ENCODE measurements around the gene NPPA.
"Not testable (repeated sequence)": the region's sequence is repeated elsewhere in the genome, so short reads cannot be mapped to it uniquely, and the experiment has no call there.

NPPA gene

DNA sequence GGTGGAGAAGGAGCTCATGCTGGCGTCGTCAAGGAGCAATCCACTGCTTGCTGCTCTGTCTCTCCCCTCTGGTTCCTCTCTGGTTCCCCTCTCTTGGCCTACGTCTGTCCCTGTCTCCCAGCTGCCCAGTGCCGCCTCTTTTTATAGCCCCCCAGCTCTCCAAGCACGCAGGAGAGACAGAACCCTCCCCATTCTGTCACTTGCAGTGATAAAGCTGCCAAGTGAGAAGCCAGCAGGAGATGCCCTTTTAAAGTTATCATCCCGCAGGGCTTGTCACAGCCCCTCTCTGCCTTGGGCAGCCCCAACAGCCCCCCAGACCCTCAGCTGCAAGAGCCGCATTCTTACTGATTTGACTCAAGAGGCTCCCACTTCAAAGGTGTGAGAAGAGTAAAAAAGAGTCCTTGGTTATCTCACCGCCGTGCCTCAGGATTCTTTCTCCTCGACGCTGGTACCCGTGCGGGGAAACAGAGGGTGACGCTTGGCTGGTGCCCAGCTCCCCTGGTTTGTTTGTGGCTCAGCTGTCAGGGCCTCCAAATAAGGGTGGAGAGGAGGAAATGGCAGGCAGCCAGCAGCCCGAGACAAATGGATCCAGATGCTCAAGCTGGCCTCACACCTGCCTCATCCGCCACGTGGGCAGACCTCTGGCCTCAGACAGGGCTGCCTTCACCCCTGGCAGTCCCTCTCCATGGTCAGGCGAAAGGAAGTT is at the start of gene NPPA:
Gene NPPA (minus strand): TSS at position 117 of the 706 bp plus-strand sequence. CDS start 99 bp downstream, at position 18.
- DNase-seq (ENCODE audit: low read depth) = no peak

DNA sequence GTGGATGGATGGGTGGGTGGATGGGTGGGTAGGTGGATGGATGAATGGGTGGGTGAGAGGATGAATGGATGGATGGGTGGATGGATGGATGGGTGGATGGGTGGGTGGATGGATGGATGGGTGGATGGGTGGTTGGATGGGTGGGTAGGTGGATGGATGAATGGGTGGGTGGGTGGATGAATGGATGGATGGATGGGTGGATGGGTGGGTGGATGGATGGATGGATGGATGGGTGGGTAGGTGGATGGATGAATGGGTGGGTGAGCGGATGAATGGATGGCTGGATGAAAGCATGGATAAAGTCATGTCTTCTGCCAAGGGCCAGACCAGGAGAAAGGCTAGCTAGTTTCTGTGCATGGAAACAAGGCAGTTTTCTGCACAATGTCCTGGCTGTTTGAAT is 46.9 kb upstream of the NPPA start:
- DNase-seq (ENCODE audit: low read depth) = not testable (repeated sequence)

DNA sequence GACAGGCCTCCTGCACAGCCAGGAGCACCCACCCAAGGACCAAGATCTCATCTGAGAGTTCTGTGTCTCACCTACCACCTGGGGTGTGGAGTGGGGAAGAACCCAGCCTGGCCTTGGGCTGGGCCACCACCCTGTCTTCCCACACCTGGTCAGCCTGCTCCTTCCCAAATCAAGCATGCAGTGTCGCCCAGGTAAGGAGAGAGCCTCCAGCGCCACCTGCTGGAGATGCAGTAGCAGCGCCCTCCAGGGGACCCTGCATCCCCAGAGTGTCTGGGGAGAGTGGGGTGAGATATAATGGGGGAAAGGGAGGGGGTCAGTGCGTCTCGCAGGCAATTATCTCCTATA is 46.3 kb upstream of the NPPA start:
- DNase-seq (ENCODE audit: low read depth) = peak; percentile 50

DNA sequence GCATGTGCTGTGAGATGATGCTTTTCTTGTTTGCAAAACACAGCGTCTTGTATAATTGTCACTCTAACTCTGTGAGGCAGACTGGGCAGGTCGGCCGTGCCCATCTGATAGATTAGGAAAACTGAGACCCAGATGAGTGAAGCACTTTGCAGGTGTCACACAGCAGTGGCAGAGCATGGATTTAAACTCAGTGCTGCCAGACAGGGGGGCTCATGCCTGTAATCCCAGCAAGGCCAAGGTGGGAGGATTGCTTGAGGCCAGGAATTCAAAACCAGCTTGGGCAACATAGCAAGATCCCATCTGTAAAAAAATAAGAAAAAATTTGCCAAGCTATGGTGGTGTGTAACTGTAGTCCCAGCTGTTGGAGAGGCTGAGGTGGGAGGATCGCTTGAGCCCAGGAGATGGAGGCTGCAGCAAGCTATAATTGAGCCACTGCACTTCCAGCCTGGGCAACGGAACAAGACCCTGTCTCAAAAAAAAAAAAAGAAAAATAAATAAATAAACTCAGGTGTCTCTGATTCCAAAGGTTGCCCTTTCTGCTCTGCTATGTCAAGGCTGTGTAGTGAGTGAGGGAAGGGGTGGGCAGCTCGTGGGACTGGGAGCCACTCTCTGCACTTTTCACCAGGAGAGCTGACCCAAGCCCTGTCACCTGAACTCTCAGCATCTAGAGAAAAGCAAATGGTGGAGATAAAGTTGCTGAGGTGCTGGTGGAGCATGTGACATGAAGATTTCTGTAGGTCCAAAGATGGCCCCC is 44.0 kb upstream of the NPPA start:
- no peak for DNase-seq (ENCODE audit: low read depth)

DNA sequence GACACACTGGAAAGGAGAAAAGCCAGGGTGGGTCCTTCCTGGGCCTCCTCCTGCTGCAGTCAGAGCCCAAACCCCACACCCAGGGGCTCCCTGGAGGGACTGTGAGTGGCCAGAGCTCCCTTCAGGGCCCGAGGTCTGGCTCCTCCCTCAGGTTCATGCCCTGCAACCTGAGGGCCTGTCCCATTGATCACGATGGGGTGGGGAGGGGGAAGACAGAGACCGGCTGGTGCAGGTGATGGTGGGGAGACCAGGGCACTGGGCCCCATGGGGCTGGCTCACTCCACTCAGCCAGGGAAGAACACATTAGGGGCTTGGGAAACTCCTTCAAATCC is 41.3 kb upstream of the NPPA start:
- no peak for DNase-seq (ENCODE audit: low read depth)

DNA sequence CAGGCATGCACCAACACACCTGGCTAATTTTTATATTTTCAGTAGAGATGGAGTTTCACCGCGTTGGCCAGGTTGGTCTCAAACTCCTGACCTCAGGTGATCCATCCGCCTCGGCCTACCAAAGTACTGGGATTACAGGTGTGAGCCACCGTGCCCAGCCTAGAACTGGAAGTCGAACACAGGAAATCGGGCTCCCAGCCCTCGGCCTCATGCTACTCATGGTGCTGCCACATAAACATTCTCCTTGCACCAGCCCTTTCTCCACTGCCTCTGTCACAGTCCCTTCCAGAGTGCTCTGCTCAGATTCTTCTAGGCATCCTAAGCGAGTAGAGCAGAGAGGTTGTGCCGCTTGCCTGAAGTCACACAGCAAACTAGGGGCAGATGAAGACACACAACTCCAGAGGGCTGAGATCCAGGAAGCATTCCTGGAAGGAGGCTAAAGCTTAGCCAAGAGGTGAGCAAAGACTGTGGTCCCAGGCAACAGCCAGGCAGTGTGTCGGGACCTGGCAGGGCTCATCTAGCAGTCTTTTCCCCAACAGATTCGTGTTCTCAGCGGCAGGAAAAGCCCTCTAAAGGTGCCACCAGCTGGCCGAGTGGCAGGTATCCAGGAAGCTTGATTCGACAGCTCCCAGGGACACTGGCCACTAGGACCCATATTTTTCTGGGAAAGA is 40.8 kb upstream of the NPPA start:
- no peak for DNase-seq (ENCODE audit: low read depth)

DNA sequence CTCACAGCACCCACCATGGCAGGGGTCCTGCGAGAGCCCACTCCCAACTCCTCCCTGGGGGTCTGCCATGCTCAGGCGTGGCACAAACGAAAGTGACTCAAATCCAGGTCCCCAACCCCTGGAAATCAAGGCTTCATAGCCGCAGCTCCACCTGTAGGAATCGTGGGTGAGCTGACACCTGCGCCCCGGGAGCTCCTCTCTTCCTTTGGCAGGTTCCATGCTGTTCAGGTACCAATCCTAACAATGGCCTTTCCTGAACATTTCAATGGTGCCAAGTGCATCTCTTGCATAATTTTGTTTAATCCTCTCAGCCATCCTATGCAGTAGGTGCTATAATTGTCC is 40.1 kb upstream of the NPPA start:
- no peak for DNase-seq (ENCODE audit: low read depth)

DNA sequence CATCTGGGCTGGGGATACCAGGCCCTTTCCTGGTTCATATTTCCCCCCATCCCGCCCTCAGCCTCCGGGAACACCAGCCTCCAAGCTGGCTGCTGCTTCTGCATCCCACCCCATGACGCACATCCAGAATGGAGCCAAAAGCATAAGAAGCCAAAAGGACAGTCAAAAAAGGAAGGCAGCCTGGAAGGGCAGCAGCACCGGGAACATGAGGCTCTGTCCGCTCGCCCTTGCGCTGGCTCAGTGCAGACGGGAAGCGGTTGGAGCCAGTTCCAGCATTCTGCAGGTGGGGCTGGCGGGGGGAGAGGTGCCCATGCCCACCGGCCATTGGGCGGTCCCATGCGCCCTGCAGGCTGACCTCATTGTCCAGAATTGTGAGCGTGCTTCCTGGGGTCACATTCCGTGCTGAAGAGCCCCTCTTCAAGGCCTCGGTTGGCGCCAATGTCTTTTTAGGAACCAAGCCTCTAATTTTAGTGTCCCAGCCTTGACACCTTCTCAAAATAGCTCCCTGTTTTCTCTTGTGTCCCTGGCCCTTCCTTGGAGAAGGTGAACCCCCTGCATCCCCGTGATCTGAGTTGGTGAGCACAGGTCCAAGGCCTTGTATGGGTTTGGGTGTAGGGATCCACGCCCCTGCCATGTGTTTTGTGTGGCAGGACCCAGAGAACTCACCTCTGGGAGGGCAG is 39.5 kb upstream of the NPPA start:
- no peak for DNase-seq (ENCODE audit: low read depth)

DNA sequence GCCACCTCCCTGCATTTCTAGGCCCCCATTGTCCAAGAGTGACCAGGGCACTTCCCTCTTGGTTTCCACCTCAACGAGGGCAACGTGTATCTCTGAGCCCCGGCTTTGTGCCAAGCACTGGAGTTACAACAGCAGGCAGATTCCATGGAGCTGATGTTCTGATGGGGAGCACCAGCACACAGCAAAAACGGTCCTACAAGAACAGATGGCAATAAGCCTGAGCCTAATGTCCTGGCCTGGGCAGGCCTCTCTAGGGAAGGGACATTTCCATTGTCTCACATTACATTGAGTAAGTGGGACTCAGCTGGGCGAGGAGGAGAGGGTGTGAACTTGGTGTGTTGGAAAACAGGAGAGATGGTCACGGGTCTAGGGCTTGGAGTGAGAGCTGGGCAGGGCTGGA is 38.3 kb upstream of the NPPA start:
- DNase-seq (ENCODE audit: low read depth) = no peak

DNA sequence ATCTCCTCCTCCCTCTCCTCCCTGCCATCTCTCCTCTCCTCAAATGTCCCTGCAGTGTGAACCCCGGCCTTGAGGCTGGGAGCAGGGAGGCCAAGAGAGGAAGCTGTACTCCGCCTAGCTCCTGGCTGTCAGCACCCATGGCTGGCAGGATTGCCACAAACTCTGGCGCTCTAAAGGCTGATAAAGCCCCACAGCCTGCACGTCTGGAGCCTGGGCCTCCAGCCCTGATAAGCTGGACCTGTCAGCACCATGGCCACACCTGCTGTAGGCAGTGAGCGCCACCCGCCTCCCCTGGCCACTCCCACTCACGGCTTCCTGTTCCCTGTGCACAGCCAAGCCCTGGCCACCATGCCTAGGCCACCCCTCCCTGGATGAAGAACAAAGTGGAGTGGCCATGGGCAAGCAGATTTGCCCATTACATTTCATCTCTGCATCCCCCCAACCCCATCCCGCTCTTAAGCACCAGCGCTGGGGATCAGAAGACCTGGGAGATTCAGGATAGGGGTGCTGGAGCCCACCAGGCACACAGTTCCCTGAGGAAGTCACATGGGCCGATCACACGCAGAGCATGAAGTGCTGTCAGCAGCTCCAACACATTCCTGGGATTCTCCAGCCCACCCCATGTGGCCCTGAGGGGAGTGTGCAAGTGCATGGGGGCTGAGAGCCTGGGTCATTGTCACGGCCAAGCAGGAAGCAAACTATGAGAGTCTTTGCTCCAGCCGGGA is 35.4 kb upstream of the NPPA start:
- DNase-seq (ENCODE audit: low read depth) = no peak

DNA sequence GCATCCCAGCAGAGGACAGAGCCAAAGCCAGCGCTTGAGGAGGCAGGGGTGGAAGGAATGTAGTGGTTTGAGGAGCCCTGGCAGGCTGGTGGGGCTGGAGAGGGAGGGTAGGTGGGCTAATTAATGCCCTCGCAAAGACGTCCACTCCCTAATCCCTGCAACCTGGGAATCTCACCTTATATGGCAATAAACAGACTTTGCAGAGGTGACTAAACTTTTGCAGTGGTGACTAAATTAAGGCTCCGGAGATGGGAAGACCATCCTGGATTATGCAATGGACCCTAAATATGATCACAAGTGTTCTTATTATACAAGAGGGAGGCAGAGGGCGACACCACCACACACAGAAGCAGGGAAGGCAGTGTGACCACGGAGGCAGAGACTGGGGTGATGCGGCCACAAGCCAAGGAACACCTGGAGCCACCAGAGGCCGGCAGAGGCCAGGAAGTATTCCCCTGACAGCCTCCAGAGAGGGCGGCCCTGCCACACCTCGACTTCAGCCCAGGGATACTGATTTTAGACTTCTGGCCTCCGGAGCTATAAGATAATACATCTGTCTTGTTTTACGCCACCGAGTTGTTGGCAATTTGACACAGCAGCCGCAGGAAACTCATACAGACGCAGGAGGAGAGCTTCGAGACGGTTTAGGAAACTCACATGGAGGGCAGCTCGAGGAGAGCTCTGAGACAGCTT is 34.3 kb upstream of the NPPA start:
- DNase-seq (ENCODE audit: low read depth) = no peak

DNA sequence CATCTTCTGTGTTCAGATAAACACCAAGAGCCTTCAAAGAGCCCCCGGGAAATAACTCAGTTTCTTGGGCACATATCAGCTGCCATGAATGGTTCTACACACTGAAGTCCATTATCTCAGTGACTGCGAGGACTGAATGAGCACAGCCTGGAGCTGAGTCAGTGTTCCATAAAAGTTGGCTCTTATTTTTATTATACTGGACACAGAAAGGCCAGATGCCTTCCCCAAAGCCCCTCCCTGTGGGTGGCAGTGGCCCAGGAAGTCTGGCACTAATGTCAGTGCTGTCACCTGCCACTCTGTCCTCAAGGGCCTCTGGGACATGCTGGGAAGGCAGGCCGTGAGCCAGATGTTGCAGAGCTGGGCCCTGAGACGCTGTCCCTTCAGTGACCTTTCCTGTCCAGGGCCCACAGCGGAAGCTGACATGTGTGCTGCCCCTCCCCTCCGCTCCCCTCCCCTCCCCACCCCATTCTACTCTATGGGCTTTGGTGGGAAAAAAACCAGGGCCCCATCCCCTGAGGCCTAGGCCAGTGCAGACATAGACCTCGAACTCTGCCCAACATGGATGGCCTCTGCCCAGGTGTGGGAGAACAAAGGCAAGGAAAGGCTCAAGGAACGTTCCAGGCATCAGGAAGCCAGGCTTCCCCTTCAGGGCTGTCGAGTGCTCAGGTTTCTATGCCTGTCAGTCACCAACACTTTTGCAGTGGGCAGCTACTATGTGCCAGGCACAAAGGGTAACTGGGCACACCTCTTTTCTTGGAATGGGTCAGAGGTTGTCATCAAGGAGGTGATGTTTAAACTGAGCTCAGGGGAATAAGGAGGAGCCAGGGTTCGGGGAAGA is 33.5 kb upstream of the NPPA start:
- DNase-seq (ENCODE audit: low read depth) = no peak

DNA sequence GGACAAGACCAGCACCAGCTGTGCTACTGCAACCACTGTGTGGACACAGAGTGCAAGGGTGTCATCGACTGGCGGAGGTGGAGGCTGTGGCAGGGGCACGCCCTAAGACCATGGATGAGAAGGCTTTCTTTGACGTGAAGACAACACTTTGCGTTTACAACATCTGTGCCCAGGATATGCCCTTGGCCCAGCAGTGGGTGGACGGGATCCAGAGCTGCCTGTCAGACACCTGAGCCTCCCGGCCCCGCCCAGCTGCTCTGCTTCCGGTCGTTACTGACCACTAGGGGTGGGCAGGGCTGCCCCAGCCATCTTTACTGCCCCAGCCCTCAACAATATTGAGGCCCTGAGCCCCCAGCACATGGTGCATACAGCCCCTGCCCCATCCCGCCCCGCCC is 32.6 kb upstream of the NPPA start:
- DNase-seq (ENCODE audit: low read depth) = no peak

DNA sequence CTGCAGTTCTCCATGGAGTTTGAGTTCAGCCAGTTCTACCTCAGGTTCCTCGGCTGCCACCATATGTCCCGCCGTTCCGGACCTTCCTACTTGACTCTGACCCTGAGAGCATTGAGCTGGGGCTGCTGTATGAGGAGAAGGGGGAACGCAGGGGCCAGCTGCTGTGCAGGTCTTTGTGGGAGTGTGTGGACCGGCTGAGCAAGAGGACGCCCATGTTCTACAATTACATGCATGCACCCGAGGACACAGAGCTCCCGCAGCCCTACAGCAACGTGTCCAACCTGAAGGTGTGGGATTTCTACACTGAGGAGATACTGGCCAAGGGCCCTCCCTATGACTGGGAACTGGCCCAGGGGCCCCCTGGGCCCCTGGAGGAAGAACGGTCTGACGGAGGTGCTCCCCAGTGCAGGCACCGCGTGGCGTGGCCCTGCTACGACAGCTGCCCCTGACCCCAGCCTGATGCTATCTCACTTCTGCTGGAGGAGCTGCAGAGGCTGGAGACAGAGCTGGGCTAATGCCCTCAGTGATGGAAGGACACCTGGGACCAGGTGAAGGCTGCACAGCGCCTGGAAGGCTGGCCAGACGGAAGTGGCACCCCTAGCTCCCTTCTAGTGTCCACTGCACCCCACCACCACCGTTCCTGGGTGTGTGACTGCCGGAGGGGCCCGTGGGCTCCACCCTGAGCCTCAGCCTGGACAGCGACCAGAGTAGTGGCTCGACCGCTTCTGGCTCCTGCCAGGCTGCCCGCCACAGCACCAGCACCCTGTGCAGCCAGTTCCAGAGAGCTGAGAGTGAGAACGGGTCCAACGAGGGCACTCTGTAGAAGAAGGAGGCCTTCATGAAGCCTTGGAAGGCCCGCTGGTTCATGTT is 32.0 kb upstream of the NPPA start:
- DNase-seq (ENCODE audit: low read depth) = no peak

DNA sequence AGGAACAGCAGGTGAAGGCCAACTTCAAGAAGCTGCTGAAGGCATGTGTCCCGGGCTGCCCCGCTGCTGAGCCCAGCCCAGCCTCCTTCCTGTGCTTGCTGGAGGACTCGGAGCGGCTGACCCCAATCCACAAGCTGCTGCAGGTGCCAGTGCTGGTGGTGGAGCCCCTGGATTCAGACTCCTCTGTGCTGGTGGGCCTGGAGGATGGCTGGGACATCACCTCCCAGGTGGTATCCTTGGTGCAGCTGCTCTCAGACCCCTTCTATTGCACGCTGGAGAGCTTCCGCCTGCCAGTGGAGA is 31.3 kb upstream of the NPPA start:
- DNase-seq (ENCODE audit: low read depth) = no peak

DNA sequence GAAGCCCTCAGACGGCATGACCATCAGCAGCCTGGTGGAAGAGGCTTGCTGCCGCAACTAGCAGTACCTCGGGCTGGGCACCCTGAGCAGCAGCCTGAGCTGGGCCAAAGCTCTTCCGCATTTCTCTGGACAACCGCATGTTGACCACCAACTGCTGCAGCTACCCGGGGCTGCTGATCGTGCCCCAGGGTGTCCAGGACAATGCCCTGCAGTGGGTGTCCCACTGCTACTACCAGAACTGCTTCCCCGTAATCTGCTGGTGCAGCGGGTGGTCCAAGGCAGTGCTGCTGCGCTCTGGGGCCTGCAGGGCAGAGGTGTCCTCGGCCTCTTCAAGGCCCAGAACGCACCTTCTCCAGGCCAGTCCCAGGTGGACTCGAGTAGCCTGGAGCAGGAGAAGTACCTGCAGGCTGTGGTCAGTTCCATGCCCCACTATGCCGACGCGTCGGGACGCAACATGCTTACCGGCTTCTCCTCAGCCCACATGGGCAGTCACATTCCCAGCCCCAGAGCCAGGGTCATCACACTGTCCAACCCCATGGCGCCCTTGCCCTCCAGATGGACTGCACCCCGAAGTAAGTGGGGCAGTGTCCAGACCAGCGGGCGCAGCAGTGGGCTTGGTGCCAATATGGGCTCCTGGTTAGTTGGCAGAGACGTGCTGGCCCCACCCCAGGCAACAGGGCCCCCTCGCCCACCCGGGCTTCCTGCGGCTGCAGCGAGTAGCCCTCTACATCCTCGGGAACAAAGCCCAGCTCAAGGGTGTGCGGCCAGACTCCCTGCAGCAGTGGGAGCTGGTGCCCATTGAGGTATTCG is 30.7 kb upstream of the NPPA start:
- DNase-seq (ENCODE audit: low read depth) = no peak

DNA sequence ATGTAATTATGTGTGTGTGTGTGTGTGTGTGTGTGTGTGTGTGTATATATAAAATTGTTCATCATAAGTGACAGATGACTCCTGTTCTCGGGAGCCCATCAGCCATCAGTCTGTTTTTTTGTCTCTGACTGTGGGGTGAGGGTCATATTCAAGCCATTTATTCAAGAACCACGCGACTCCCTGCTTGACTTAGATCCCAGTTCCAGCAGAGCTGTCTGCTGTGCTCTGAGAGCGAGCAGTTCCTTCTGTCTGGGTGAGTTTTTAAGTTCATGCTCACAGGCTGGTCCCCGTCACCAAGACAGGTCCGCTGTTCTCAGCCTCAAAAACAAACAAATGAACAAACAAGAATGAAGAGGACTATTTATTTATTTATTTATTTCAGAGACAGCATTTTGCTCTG is 29.5 kb upstream of the NPPA start:
- no peak for DNase-seq (ENCODE audit: low read depth)

DNA sequence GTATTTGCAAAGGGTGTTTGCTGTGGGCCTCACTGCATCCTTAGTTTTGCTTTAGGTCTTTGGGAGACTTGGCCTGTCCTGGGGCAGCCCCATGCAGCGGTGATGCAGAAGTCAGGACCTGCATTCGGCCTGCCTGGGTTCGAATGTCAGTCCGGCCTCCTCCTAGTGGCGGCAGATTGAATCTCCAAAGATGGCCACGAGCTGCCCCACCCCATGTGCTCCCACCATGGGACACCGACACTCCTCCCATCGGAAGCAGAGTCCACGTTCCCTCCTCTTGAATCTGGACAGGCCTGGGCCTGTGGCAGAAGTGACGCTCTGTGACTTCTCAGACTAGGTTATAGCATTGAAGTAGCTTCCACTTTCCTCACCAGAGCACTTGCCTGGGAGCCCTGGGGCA is 27.5 kb upstream of the NPPA start:
- DNase-seq (ENCODE audit: low read depth) = no peak

DNA sequence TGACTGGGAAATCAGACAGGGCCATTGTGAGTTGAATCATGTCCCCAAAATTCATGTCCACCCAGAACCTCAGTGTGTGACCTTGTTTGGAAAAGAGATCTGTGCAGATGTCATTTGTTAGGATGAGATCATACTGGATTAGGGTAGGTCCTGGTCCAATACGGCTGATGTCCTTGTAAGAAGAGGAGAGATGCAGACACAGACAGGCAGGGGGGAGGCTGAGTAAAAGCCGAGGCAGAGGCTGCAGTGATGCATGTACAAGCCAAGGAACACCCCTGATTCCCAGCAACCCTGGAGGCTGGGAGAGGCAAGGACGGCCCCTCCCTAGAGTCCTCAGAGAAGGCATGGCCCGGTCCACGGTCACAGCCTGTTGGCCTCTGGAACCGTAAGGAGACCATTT is 27.0 kb upstream of the NPPA start:
- no peak for DNase-seq (ENCODE audit: low read depth)

Measured in activated T-helper 1 cell treated with Interleukin-2 at 50 U/mL for 16 hours (primary cell).